Measurements from ENCODE around the gene PDAP1.

DNA sequence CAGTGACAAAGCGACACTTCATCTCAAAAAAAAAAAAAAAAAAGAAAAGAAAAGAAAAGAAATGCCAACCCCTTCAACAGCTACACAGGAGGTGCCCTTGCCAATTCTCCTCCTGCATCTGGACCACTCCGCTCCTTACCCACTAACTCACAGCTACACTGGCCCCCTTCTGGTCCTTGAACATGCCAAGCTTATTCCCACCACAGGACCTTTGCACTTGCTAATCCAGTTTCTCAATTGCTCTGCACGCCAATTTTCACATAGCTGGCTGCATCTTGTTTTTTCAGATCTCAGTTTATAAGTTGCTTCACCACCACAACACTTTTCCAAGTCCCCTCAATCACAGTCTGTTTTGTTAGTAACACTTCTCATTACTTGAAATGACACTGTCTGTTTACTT is 5.5 kb downstream of the PDAP1 start:
- TF ChIP-seq EZH2 (IDR thresholded peaks at IDR 0.05; ENCODE audit: insufficient read depth, poor library complexity, severe bottlenecking) (no peak), EZH2phosphoT487 (IDR thresholded peaks at IDR 0.05; ENCODE audit: insufficient read depth, low read depth) (no peak)

Measured in GM23248 (cell line).